Small intestine (tissue), 7 donors: Measurements from ENCODE around the gene FAR2. TPM values are rescaled to one million over a fixed set of nuclear protein-coding genes. Genes with fewer than 3 reads are reported as not detected.
A peak's percentile ranks its signal among the peaks of the same experiment; 100 is the strongest.
"Not testable (repeated sequence)": the region's sequence is repeated elsewhere in the genome, so short reads cannot be mapped to it uniquely, and the experiment has no call there.

ENCODE experiments used
- DNase-seq, 2 donors: peaks; one replicate each; pipeline versions ENCODE4 v3.0.0 to v3.0.0-alpha.2; 2013
- FAIRE-seq: peaks from 2 replicates; lab custom pipeline; 2012; peaks lifted over from hg19 to GRCh38; lab: Jason Lieb, UNC
- H3K27ac ChIP-seq, 3 donors: one replicate each; pipeline ENCODE4 v1.5.1; 2013; ENCODE audit warnings: low read length in 2 of 3, mild to moderate bottlenecking in 2 of 3, control low read depth in 1 of 3, inconsistent platforms in 1 of 3, low read depth in 1 of 3, moderate library complexity in 1 of 3
- H3K27me3 ChIP-seq, 3 donors: one replicate each; pipeline ENCODE4 v1.6.1; 2013; ENCODE audit warnings: low read length in 3 of 3, inconsistent platforms in 1 of 3; ENCODE audit not compliant: control insufficient read depth in 3 of 3, insufficient read depth in 3 of 3
- H3K36me3 ChIP-seq, 3 donors: one replicate each; pipeline ENCODE4 v1.6.1; 2013; ENCODE audit warnings: low read length in 3 of 3, inconsistent platforms in 1 of 3, low read depth in 1 of 3, mild to moderate bottlenecking in 1 of 3, moderate library complexity in 1 of 3; ENCODE audit not compliant: control insufficient read depth in 3 of 3, insufficient read depth in 2 of 3
- H3K4me1 ChIP-seq, 3 donors: one replicate each; pipeline ENCODE4 v1.6.1; 2013; ENCODE audit warnings: low read length in 2 of 3, inconsistent platforms in 1 of 3, low read depth in 1 of 3, mild to moderate bottlenecking in 1 of 3, moderate library complexity in 1 of 3; ENCODE audit not compliant: control insufficient read depth in 3 of 3, insufficient read depth in 2 of 3
- H3K4me3 ChIP-seq, 3 donors: one replicate each; pipeline ENCODE4 v1.5.1; 2013; ENCODE audit warnings: low read length in 3 of 3, control low read depth in 1 of 3, inconsistent platforms in 1 of 3, low read depth in 1 of 3, mild to moderate bottlenecking in 1 of 3, moderate library complexity in 1 of 3
- H3K9me3 ChIP-seq, 2 donors: one replicate each; pipeline ENCODE4 v1.6.1; 2013; ENCODE audit warnings: low read depth in 1 of 2, low read length in 1 of 2; ENCODE audit not compliant: control insufficient read depth in 2 of 2, insufficient read depth in 1 of 2
- WGBS, 3 donors: extraction: QIAGEN DNeasy Blood & Tissue Kit; methylation state at CpG; one replicate each; pipeline ENCODE4 v1.1.7; 2013; 5-methylcytosine and 5-hydroxymethylcytosine counted together
- polyA plus RNA-seq, 4 donors: library from polyadenylated mRNA; stranded (reverse) in 3 of 4; unstranded in 1 of 4; fragments of 200-250 nt in 3 of 4; fragments of 120-200 nt in 1 of 4; gene quantifications; one replicate each; pipeline versions ENCODE4 v1.2.1 to v1.2.3, GENCODE V29; 2013
- donor health status: healthy with polysubstance abuse.
- donor health status: control.
- donor health status: control.
- donor health status: Bipolar disorder and iron deficiency.
- donor health status: healthy.

Gene FAR2
- polyA plus RNA-seq, 4 donors, result 9.7 to 25.8 (median 20.4) TPM

GRCh38 chr12:29249930-29250329 is 100.9 kb downstream of the FAR2 start:
- FAIRE-seq (no peak), DNase-seq (no peak)
- Histone ChIP-seq H3K27ac (no peak overlapping the region), H3K36me3 (no peaks in the 10 kb centered on the region), H3K4me1 (peaks cover 0 to 2% (median 0%) of the 10 kb centered on the region in 3 donors), H3K9me3 (peaks cover 0 to 4% of the 10 kb centered on the region in 2 donors), H3K4me3 (no peak overlapping the region), H3K27me3 (no peaks in the 10 kb centered on the region)
- WGBS, 3 donors, result 92 to 96% (median 94%) methylated on average over 2 of the region's 2 CpGs

GRCh38 chr12:29253906-29254625 is 105.0 kb downstream of the FAR2 start:
- no peaks in the 10 kb centered on the region for H3K4me1 ChIP-seq

GRCh38 chr12:29255042-29255441 is 106.0 kb downstream of the FAR2 start:
- H3K4me1 ChIP-seq, result no peaks in the 10 kb centered on the region
- peak in 1 of 2 donors; percentile 37 for DNase-seq
- no peaks in the 10 kb centered on the region for H3K27me3 ChIP-seq
- peaks cover 0 to 5% of the 10 kb centered on the region in 2 donors for H3K9me3 ChIP-seq
- H3K36me3 ChIP-seq, result peaks cover 0 to 3% (median 0%) of the 10 kb centered on the region in 3 donors
- no peak for FAIRE-seq
- no peak overlapping the region for H3K4me3 ChIP-seq
- no peak overlapping the region for H3K27ac ChIP-seq

More at GRCh38 chr12:29253906-29254625, 105.0 kb downstream of the FAR2 start:
- 93 to 100% (median 95%) methylated on average over 2 of the region's 2 CpGs for WGBS, 3 donors
- Histone ChIP-seq H3K4me3 (no peak overlapping the region), H3K27me3 (no peaks in the 10 kb centered on the region), H3K9me3 (peaks cover 0 to 5% of the 10 kb centered on the region in 2 donors), H3K36me3 (peaks cover 0 to 3% (median 0%) of the 10 kb centered on the region in 3 donors), H3K27ac (no peak overlapping the region)
- DNase-seq (no peak), FAIRE-seq (no peak)

GRCh38 chr12:29256598-29256997 is 107.5 kb downstream of the FAR2 start:
- WGBS, 3 donors, result 87 to 96% (median 93%) methylated on average over 20 to 21 of the region's 21 CpGs
- Histone ChIP-seq H3K36me3 (peaks cover 0 to 3% (median 0%) of the 10 kb centered on the region in 3 donors), H3K27ac (no peak overlapping the region), H3K4me1 (no peaks in the 10 kb centered on the region), H3K4me3 (no peak overlapping the region), H3K9me3 (peaks cover 0 to 10% of the 10 kb centered on the region in 2 donors), H3K27me3 (no peaks in the 10 kb centered on the region)
- DNase-seq (no peak), FAIRE-seq (no peak)

GRCh38 chr12:29257687-29258086 is 108.6 kb downstream of the FAR2 start:
- not testable (repeated sequence) for H3K27ac ChIP-seq, FAIRE-seq, H3K4me1 ChIP-seq, H3K36me3 ChIP-seq, DNase-seq, H3K4me3 ChIP-seq, H3K27me3 ChIP-seq
- WGBS, 3 donors, result 92 to 94% (median 94%) methylated on average over 6 to 11 of the region's 12 CpGs
- peaks cover 0 to 13% of the 10 kb centered on the region in 2 donors for H3K9me3 ChIP-seq

GRCh38 chr12:29264424-29264823 is 115.3 kb downstream of the FAR2 start:
- Histone ChIP-seq H3K4me1 (no peaks in the 10 kb centered on the region), H3K36me3 (no peaks in the 10 kb centered on the region), H3K27ac (no peak overlapping the region), H3K27me3 (no peaks in the 10 kb centered on the region), H3K4me3 (no peak overlapping the region), H3K9me3 (peaks cover 0 to 11% of the 10 kb centered on the region in 2 donors)
- no peak for DNase-seq
- FAIRE-seq, result no peak

GRCh38 chr12:29269706-29270408 is 120.8 kb downstream of the FAR2 start:
- peaks cover 0 to 12% (median 0%) of the 10 kb centered on the region in 3 donors for H3K36me3 ChIP-seq
- DNase-seq (no peak), FAIRE-seq (no peak)
- H3K27ac ChIP-seq, result no peak overlapping the region
- H3K27me3 ChIP-seq, result no peaks in the 10 kb centered on the region
- H3K9me3 ChIP-seq, result no peaks in the 10 kb centered on the region
- WGBS, 3 donors, result 89 to 90% (median 90%) methylated on average over 5 of the region's 5 CpGs
- H3K4me1 ChIP-seq, result no peaks in the 10 kb centered on the region
- H3K4me3 ChIP-seq, result no peak overlapping the region

GRCh38 chr12:29270446-29270845 is 121.4 kb downstream of the FAR2 start:
- 92 to 95% (median 94%) methylated on average over 5 of the region's 5 CpGs for WGBS, 3 donors
- Histone ChIP-seq H3K4me1 (no peaks in the 10 kb centered on the region), H3K4me3 (no peak overlapping the region), H3K27ac (no peak overlapping the region), H3K27me3 (no peaks in the 10 kb centered on the region), H3K9me3 (no peaks in the 10 kb centered on the region), H3K36me3 (peaks cover 0 to 12% (median 0%) of the 10 kb centered on the region in 3 donors)
- DNase-seq (no peak), FAIRE-seq (no peak)
